IPS-20b (cell line): ENCODE results near the gene MMP24.

Experiments
- H3K27ac ChIP-seq: one replicate; pipeline ENCODE4 v1.5.1; 2013; ENCODE audit warnings: low read length
- H3K27me3 ChIP-seq: 2 replicates; pipeline ENCODE4 v1.6.1; 2013; ENCODE audit warnings: mild to moderate bottlenecking, low read length, inconsistent platforms; ENCODE audit not compliant: insufficient read depth
- H3K36me3 ChIP-seq: 2 replicates; pipeline ENCODE4 v1.6.1; 2013; ENCODE audit warnings: low read depth, mild to moderate bottlenecking, inconsistent platforms, low read length, moderate library complexity; ENCODE audit not compliant: insufficient read depth
- H3K4me1 ChIP-seq: 2 replicates; pipeline ENCODE4 v1.6.1; 2013; ENCODE audit warnings: mild to moderate bottlenecking, control low read depth, inconsistent platforms, low read length, moderate library complexity; ENCODE audit not compliant: insufficient read depth
- H3K4me3 ChIP-seq: 2 replicates; pipeline ENCODE4 v1.5.1; 2013; ENCODE audit warnings: mild to moderate bottlenecking, low read length, inconsistent platforms
- H3K9ac ChIP-seq: 2 replicates; pipeline ENCODE4 v1.6.1; 2013; ENCODE audit warnings: low read depth, mild to moderate bottlenecking, inconsistent platforms, low read length, moderate library complexity
- H3K9me3 ChIP-seq: 2 replicates; pipeline ENCODE4 v1.6.1; 2013; ENCODE audit warnings: mild to moderate bottlenecking, low read depth, low read length, inconsistent platforms; ENCODE audit not compliant: insufficient read depth

The MMP24 gene

GRCh38 chr20:35292504-35293285 is 66.2 kb downstream of the MMP24 start:
- H3K9ac ChIP-seq: no peak overlapping the region
- no peaks in the 10 kb centered on the region for H3K36me3 ChIP-seq
- H3K4me3 ChIP-seq: no peak overlapping the region
- H3K9me3 ChIP-seq: no peaks in the 10 kb centered on the region
- H3K4me1 ChIP-seq: no peaks in the 10 kb centered on the region
- H3K27ac ChIP-seq: no peak overlapping the region
- H3K27me3 ChIP-seq: no peaks in the 10 kb centered on the region

GRCh38 chr20:35293303-35294292 is 67.1 kb downstream of the MMP24 start:
- Histone ChIP-seq H3K36me3 (no peaks in the 10 kb centered on the region), H3K4me3 (no peak overlapping the region), H3K9ac (no peak overlapping the region), H3K27me3 (no peaks in the 10 kb centered on the region), H3K27ac (no peak overlapping the region), H3K4me1 (no peaks in the 10 kb centered on the region), H3K9me3 (no peaks in the 10 kb centered on the region)

- no peak overlapping the region for H3K9ac ChIP-seq
- H3K4me1 ChIP-seq: no peaks in the 10 kb centered on the region
- no peaks in the 10 kb centered on the region for H3K9me3 ChIP-seq
- no peaks in the 10 kb centered on the region for H3K36me3 ChIP-seq
- H3K27me3 ChIP-seq: no peaks in the 10 kb centered on the region
- no peak overlapping the region for H3K27ac ChIP-seq
- no peak overlapping the region for H3K4me3 ChIP-seq
These were observed 67.8 kb downstream of the MMP24 start for GRCh38 chr20:35294293-35294685.

- Histone ChIP-seq H3K36me3 (no peaks in the 10 kb centered on the region), H3K4me1 (no peaks in the 10 kb centered on the region), H3K4me3 (no peak overlapping the region), H3K9me3 (no peaks in the 10 kb centered on the region), H3K27me3 (no peaks in the 10 kb centered on the region), H3K27ac (no peak overlapping the region), H3K9ac (no peak overlapping the region)
These were observed 68.6 kb downstream of the MMP24 start for GRCh38 chr20:35295058-35295457.

- Histone ChIP-seq H3K27me3 (no peaks in the 10 kb centered on the region), H3K27ac (no peak overlapping the region), H3K4me1 (no peaks in the 10 kb centered on the region), H3K9me3 (no peaks in the 10 kb centered on the region), H3K4me3 (no peak overlapping the region), H3K36me3 (no peaks in the 10 kb centered on the region), H3K9ac (no peak overlapping the region)
These were observed 69.2 kb downstream of the MMP24 start for GRCh38 chr20:35295674-35296073.

GRCh38 chr20:35296101-35296554 is 69.6 kb downstream of the MMP24 start:
- H3K27ac ChIP-seq: no peak overlapping the region

GRCh38 chr20:35297155-35297554 is 70.7 kb downstream of the MMP24 start:
- Histone ChIP-seq H3K36me3 (no peaks in the 10 kb centered on the region), H3K27me3 (no peaks in the 10 kb centered on the region), H3K9ac (no peak overlapping the region), H3K4me1 (no peaks in the 10 kb centered on the region), H3K9me3 (no peaks in the 10 kb centered on the region), H3K27ac (no peak overlapping the region), H3K4me3 (no peak overlapping the region)

More at GRCh38 chr20:35296101-35296554, 69.6 kb downstream of the MMP24 start:
- no peaks in the 10 kb centered on the region for H3K4me1 ChIP-seq
- no peaks in the 10 kb centered on the region for H3K9me3 ChIP-seq
- H3K36me3 ChIP-seq: no peaks in the 10 kb centered on the region
- no peak overlapping the region for H3K9ac ChIP-seq
- no peak overlapping the region for H3K4me3 ChIP-seq
- H3K27me3 ChIP-seq: no peaks in the 10 kb centered on the region

GRCh38 chr20:35297740-35298139 is 71.2 kb downstream of the MMP24 start:
- Histone ChIP-seq H3K27me3 (no peaks in the 10 kb centered on the region), H3K4me3 (no peak overlapping the region), H3K9ac (no peak overlapping the region), H3K27ac (no peak overlapping the region), H3K36me3 (no peaks in the 10 kb centered on the region), H3K4me1 (no peaks in the 10 kb centered on the region), H3K9me3 (no peaks in the 10 kb centered on the region)

- no peaks in the 10 kb centered on the region for H3K9me3 ChIP-seq
- no peaks in the 10 kb centered on the region for H3K4me1 ChIP-seq
- no peaks in the 10 kb centered on the region for H3K27me3 ChIP-seq
- H3K4me3 ChIP-seq: no peak overlapping the region
- H3K27ac ChIP-seq: no peak overlapping the region
- H3K36me3 ChIP-seq: no peaks in the 10 kb centered on the region
- no peak overlapping the region for H3K9ac ChIP-seq
These were observed 71.8 kb downstream of the MMP24 start for GRCh38 chr20:35298264-35298663.

GRCh38 chr20:35299780-35300179 is 73.3 kb downstream of the MMP24 start:
- Histone ChIP-seq H3K4me3 (no peak overlapping the region), H3K27me3 (no peaks in the 10 kb centered on the region), H3K9ac (no peak overlapping the region), H3K27ac (no peak overlapping the region), H3K9me3 (no peaks in the 10 kb centered on the region), H3K4me1 (no peaks in the 10 kb centered on the region), H3K36me3 (no peaks in the 10 kb centered on the region)

GRCh38 chr20:35300469-35301262 is 74.2 kb downstream of the MMP24 start:
- Histone ChIP-seq H3K36me3 (no peaks in the 10 kb centered on the region), H3K9me3 (no peaks in the 10 kb centered on the region), H3K9ac (no peak overlapping the region), H3K4me3 (no peak overlapping the region), H3K27ac (no peak overlapping the region), H3K4me1 (no peaks in the 10 kb centered on the region), H3K27me3 (no peaks in the 10 kb centered on the region)
